GM18867 (cell line): ENCODE data around the gene NOTCH4.

ENCODE experiments used
- ATAC-seq: cut with Tn5 transposase; IDR thresholded peaks from one replicate; pipeline ENCODE4 v1.9.1; 2021; ENCODE audit warnings: mild to moderate bottlenecking, moderate library complexity; ENCODE audit not compliant: unreplicated experiment

The NOTCH4 gene

DNA sequence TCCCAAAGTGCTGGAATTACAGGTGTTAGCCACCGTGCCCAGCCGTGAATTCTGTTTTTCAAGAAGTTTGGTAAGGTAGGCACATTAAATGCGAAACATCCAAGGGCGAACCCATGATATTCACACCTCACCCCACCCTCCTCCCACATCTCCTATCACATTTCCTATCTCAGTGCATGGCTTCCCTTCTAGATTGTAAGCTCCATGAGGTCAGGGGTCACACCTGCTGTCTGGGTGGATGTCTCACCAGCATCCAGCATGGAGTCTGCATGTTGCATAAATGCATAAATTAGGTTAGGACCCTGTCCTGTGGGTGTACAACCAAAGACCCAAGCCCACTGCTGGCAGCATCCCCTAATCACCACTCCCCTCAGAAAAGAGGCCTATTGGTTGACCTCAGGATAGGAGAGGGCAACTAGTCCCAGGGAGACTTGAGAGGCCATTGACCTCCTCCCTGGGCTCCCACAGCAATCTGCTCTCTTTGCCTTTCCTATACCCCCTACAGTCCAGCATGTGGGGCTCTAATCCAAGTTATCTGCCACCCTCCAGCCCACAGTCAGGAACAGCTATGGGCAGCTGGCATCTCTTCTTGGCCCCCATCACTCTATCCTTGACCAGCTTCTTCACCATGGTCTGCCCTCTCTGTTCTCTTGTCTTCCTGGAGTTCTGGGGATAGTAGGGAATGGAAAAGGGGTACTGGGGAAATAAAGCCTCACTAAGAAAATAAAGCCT, 76.3 kb downstream of the NOTCH4 start:
- no peak for ATAC-seq

GRCh38 chr6:32146687-32147086, 77.2 kb downstream of the NOTCH4 start:
- ATAC-seq = no peak

- no peak for ATAC-seq
Observed at GRCh38 chr6:32146287-32146686, 77.6 kb downstream of the NOTCH4 start.
